Ovary (tissue), 9 donors: ENCODE measurements around the gene CDH10. TPM values are rescaled to one million over a fixed set of nuclear protein-coding genes. Genes with fewer than 3 reads are reported as not detected.

ENCODE experiments used
- DNase-seq, 5 donors: peaks; one replicate each; pipeline ENCODE4 v3.0.0-alpha.2; 2019 to 2020
- H3K27ac ChIP-seq, 2 donors: fragments of 200-600 bp; one replicate each; pipeline versions ENCODE4 v1.5.1 to v1.8.0; 2019 to 2022
- H3K27me3 ChIP-seq: fragments of 200-600 bp; one replicate; pipeline ENCODE4 v1.8.0; 2022
- H3K36me3 ChIP-seq: fragments of 200-600 bp; sonication (generic); one replicate; pipeline ENCODE4 v1.5.1; 2019
- H3K4me1 ChIP-seq: one replicate; pipeline ENCODE4 v1.8.1; 2013; ENCODE audit warnings: mild to moderate bottlenecking, moderate library complexity; ENCODE audit not compliant: insufficient read depth
- H3K4me3 ChIP-seq: fragments of 200-600 bp; sonication (generic); one replicate; pipeline ENCODE4 v1.5.1; 2017
- H3K9me3 ChIP-seq, 2 donors: fragments of 200-600 bp in 1 of 2; sonication (generic) in 1 of 2; one replicate each; pipeline versions ENCODE4 v1.5.1 to v1.8.1; 2013 to 2019; ENCODE audit warnings: mild to moderate bottlenecking in 1 of 2, moderate library complexity in 1 of 2
- EP300 ChIP-seq: sonication (generic); formaldehyde crosslinking; IDR thresholded peaks from one replicate; pipeline ENCODE4 v1.6.1; 2017; ENCODE audit warnings: antibody characterized with exemption
- POLR2A ChIP-seq: fragments of 450-650 bp; IDR thresholded peaks from one replicate; pipeline ENCODE4 v1.6.1; 2017; ENCODE audit warnings: antibody characterized with exemption, mild to moderate bottlenecking, moderate library complexity
- WGBS, 3 donors: extraction: QIAGEN DNeasy Blood & Tissue Kit in 1 of 3; methylation state at CpG; one replicate each; pipeline versions ENCODE4 v1.1.5 to v1.1.7; 2013 to 2017; 5-methylcytosine and 5-hydroxymethylcytosine counted together
- intact Hi-C, 4 donors: fragments of 100-400 bp; cut with DNase I; formaldehyde crosslinking; loops; one replicate each; pipeline versions ENCODE4 v1.11.0 to v1.15.1; 2022 to 2023
- polyA plus RNA-seq, 2 donors: library from polyadenylated mRNA; stranded (reverse); fragments of 200-250 nt in 1 of 2; fragments of 350-450 nt in 1 of 2; fragmentation: Illumina TruSeq in 1 of 2; extraction: RNeasy Lipid Tissue Mini Kit (QIAGEN cat#74804) in 1 of 2; gene quantifications; one replicate each; pipeline ENCODE4 v1.2.3, GENCODE V29; 2013 to 2014
- total RNA-seq, 7 donors: library from RNA; depleted of rRNA in 2 of 7; stranded (reverse); fragments of >200 nt in 2 of 7; fragmentation: NEBNext Ultra II Directional in 3 of 7; extraction: Animal tissue kit (Norgen Biotek cat#: 25700) in 3 of 7; gene quantifications; one replicate each; pipeline versions ENCODE4 v1.1.0 to v1.2.4, GENCODE V29; 2016 to 2023
- TF ChIP-seq, protein P1 (sequence below), 3 donors: fragments of 450-650 bp in 2 of 3; fragments of 200-600 bp in 1 of 3; IDR thresholded peaks; one replicate each; pipeline versions ENCODE4 v1.5.1 to v1.8.0; 2016 to 2022; ENCODE audit warnings: antibody characterized with exemption in 3 of 3, mild to moderate bottlenecking in 1 of 3
- donor health status: DM: no; HTN: no; CAD: no; lungs with moderate emphysema.
- donor health status: DM: no; HTN: no; CAD: no.
- donor health status: Bipolar disorder and iron deficiency.
- donor health status: DM: yes; HTN: yes; CAD: no.
- donor health status: DM: no; HTN: no; CAD: no.
- donor health status: DM: yes; HTN: yes; CAD: no.

Gene CDH10
- total and polyA plus RNA-seq, 9 donors, result 0.08 to 0.22 (median 0.12) TPM; not detected in 5

DNA sequence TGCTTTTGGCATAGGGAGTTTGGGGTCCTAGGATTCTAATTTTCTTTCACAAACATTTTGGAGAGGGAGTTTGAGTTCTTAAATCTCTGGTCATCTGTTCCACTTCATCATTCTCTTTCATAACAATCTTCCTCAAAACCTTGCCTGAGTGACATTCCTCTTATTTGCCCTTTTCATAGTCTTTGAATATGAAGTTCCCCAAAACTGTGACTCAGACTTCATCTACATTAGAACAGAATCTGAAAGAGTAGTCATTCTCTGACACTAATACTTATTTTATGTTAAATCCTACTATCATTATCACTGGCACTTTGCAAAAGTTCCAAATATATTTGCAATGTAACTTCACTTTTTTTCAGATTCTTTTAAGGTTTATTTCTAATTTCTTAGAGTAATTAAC is 163.8 kb downstream of the CDH10 start:
- no peaks in the 10 kb centered on the region for H3K9me3 ChIP-seq
- no peaks in the 10 kb centered on the region for H3K4me1 ChIP-seq
- H3K4me3 ChIP-seq, result no peak overlapping the region
- no peak for DNase-seq
- no peak for TF ChIP-seq EP300
- intact Hi-C loops, result no loop called here
- H3K27ac ChIP-seq, result no peak overlapping the region
- no peaks in the 10 kb centered on the region for H3K36me3 ChIP-seq
- H3K27me3 ChIP-seq, result no peaks in the 10 kb centered on the region

DNA sequence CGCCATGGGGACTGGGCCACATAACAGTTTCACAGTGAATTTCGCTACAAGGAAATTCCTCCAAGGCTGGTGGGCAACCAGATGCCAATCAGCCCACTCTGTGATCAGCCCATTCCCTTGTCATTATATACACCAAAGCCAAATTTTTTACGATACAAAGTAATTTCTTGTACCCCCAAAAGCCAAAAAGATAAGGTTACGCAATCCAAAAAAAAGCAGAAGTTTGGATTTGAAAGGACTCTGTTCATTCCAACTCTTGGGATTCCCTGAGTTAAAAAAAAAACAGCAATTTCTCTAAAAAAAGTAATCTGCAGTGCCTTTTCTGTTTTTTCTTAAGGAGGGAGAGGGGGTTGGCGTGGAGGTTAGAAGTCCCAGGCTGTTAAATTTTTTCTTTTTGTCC is 166.8 kb downstream of the CDH10 start:
- Histone ChIP-seq H3K27me3 (no peaks in the 10 kb centered on the region), H3K27ac (no peak overlapping the region), H3K4me3 (no peak overlapping the region), H3K36me3 (no peaks in the 10 kb centered on the region), H3K4me1 (no peaks in the 10 kb centered on the region), H3K9me3 (no peaks in the 10 kb centered on the region)
- WGBS, 3 donors, result 89 to 90% (median 90%) methylated on average over 5 of the region's 5 CpGs
- no peak for DNase-seq
- intact Hi-C loops, result no loop called here
- TF ChIP-seq EP300, result no peak
- TF ChIP-seq POLR2A, result no peak
- TF ChIP-seq, protein P1, sequence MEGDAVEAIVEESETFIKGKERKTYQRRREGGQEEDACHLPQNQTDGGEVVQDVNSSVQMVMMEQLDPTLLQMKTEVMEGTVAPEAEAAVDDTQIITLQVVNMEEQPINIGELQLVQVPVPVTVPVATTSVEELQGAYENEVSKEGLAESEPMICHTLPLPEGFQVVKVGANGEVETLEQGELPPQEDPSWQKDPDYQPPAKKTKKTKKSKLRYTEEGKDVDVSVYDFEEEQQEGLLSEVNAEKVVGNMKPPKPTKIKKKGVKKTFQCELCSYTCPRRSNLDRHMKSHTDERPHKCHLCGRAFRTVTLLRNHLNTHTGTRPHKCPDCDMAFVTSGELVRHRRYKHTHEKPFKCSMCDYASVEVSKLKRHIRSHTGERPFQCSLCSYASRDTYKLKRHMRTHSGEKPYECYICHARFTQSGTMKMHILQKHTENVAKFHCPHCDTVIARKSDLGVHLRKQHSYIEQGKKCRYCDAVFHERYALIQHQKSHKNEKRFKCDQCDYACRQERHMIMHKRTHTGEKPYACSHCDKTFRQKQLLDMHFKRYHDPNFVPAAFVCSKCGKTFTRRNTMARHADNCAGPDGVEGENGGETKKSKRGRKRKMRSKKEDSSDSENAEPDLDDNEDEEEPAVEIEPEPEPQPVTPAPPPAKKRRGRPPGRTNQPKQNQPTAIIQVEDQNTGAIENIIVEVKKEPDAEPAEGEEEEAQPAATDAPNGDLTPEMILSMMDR (IDR thresholded peaks at IDR 0.05), result no peak

DNA sequence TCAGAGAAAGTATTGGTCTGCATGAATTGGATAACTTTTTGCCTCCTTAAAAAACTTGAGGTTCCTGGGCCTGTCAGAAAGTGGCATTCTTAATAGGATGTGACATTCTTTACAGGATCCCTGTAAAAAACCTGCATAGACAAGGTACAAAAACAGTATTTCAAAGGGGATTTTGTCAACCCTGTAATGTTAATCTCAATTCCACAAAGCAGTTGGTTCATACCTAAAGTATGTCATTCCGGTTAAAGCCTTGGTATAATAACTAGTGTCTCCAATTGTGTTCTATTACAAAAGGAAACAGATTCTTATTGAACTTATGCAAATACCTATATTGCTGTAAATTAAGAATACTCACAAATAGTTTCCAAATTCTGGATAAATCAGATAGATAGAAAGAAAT is 169.7 kb downstream of the CDH10 start:
- Histone ChIP-seq H3K36me3 (no peaks in the 10 kb centered on the region), H3K4me3 (no peak overlapping the region), H3K27ac (no peak overlapping the region), H3K9me3 (no peaks in the 10 kb centered on the region), H3K27me3 (no peaks in the 10 kb centered on the region), H3K4me1 (no peaks in the 10 kb centered on the region)
- DNase-seq, result no peak
- WGBS, 3 donors, result 95 to 100% (median 99%) methylated on average over 1 of the region's 1 CpG
- TF ChIP-seq, protein P1 (IDR thresholded peaks at IDR 0.05), result no peak
- TF ChIP-seq EP300 (no peak), POLR2A (no peak)
- intact Hi-C loops, result no loop called here

DNA sequence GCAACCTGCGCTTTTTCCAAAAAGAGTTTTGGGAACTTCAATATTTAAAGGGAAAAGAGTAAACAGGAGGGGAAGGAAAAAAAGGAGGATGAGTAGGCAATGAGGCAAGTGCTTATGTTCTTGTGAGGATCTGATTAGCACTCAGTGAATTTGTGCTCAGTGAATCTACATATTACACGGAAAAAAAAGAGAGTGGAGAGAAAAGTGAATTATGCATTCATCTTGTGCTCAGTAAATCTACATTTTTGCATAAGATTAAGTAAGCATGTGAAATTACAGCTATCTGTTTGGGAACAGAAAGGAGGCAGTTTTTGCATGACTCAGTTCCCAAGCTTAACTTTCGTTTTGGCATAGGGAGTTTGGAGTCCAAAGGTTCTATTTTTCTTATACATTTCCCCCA is 170.1 kb downstream of the CDH10 start:
- no peak for DNase-seq
- Histone ChIP-seq H3K4me1 (no peaks in the 10 kb centered on the region), H3K27ac (no peak overlapping the region), H3K27me3 (no peaks in the 10 kb centered on the region), H3K4me3 (no peak overlapping the region), H3K36me3 (no peaks in the 10 kb centered on the region), H3K9me3 (no peaks in the 10 kb centered on the region)
- WGBS, 3 donors, result 79 to 87% (median 85%) methylated on average over 3 of the region's 3 CpGs
- TF ChIP-seq POLR2A (no peak), EP300 (no peak)
- TF ChIP-seq, protein P1 (IDR thresholded peaks at IDR 0.05), result no peak
- intact Hi-C loops, result no loop called here

DNA sequence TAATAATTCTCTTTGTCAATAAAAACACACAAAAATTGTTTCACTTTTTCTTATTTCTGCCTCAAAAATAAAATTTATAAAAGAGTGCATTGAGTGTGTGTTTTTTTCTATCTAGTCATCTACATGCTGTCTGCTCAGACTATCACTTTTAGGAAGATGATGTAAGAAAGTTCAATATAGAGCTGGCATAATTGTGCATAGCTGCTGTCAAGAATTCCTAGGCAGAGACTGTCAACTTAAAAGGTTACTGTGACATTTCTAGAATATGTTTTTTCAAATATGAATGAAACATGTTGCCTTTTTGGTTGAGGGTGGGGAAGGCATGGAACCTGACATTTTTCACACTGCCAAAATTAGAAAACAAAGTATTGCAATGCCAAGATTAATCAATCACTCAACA is 172.3 kb downstream of the CDH10 start:
- Histone ChIP-seq H3K27me3 (no peaks in the 10 kb centered on the region), H3K9me3 (no peaks in the 10 kb centered on the region), H3K27ac (no peak overlapping the region), H3K36me3 (no peaks in the 10 kb centered on the region), H3K4me3 (no peak overlapping the region), H3K4me1 (no peaks in the 10 kb centered on the region)
- no peak for TF ChIP-seq EP300
- TF ChIP-seq, protein P1 (IDR thresholded peaks at IDR 0.05), result no peak
- TF ChIP-seq POLR2A, result no peak
- DNase-seq, result no peak
- intact Hi-C loops, result no loop called here
